Endodermal cell (in vitro differentiated cells): ENCODE data around the gene C1orf198. TPM values are rescaled to one million over a fixed set of nuclear protein-coding genes. Genes with fewer than 3 reads are reported as not detected.

Experiments used
- DNase-seq: peaks from one replicate; pipeline ENCODE4 v3.0.0-alpha.2; 2017
- H3K27ac ChIP-seq: 2 replicates; pipeline ENCODE4 v1.5.1; 2013; ENCODE audit warnings: mild to moderate bottlenecking, low read depth, low read length, moderate library complexity
- H3K27me3 ChIP-seq: 2 replicates; pipeline ENCODE4 v1.6.1; 2013; ENCODE audit warnings: mild to moderate bottlenecking, low read length, moderate library complexity; ENCODE audit not compliant: insufficient read depth, control insufficient read depth, poor library complexity, severe bottlenecking
- H3K36me3 ChIP-seq: 2 replicates; pipeline ENCODE4 v1.7.0; 2013; ENCODE audit warnings: mild to moderate bottlenecking, low read length, moderate library complexity; ENCODE audit not compliant: control insufficient read depth, insufficient read depth
- H3K4me1 ChIP-seq: one replicate; pipeline ENCODE4 v1.7.0; 2013; ENCODE audit warnings: low read length; ENCODE audit not compliant: control insufficient read depth, insufficient read depth
- H3K4me3 ChIP-seq: 2 replicates; pipeline ENCODE4 v1.5.1; 2013; ENCODE audit warnings: mild to moderate bottlenecking, low read length, moderate library complexity
- H3K9ac ChIP-seq: 2 replicates; pipeline ENCODE4 v1.6.1; 2013; ENCODE audit warnings: mild to moderate bottlenecking, low read length, moderate library complexity; ENCODE audit not compliant: poor library complexity, severe bottlenecking; ENCODE audit errors: extremely low read depth
- H3K9me3 ChIP-seq: 2 replicates; pipeline ENCODE4 v1.6.1; 2013; ENCODE audit warnings: mild to moderate bottlenecking, low read length, moderate library complexity; ENCODE audit not compliant: control insufficient read depth
- H3K27ac Mint-ChIP-seq: 2 replicates; pipeline ENCODE4 v1.8.0; 2020; ENCODE audit warnings: mixed read lengths
- H3K27me3 Mint-ChIP-seq: 2 replicates; pipeline ENCODE4 v1.8.0; 2021; ENCODE audit warnings: mild to moderate bottlenecking, mixed read lengths; ENCODE audit not compliant: insufficient read depth
- H3K36me3 Mint-ChIP-seq: 2 replicates; pipeline ENCODE4 v1.8.0; 2020; ENCODE audit warnings: low read depth, mixed read lengths
- H3K4me1 Mint-ChIP-seq: 2 replicates; pipeline ENCODE4 v1.8.0; 2020; ENCODE audit warnings: mixed read lengths
- H3K4me3 Mint-ChIP-seq: 2 replicates; pipeline ENCODE4 v1.8.0; 2020; ENCODE audit warnings: mild to moderate bottlenecking, moderate library complexity, mixed read lengths
- H3K9me3 Mint-ChIP-seq: 2 replicates; pipeline ENCODE4 v1.8.0; 2020; ENCODE audit warnings: mild to moderate bottlenecking, mixed read lengths
- CTCF ChIP-seq: fragments of 200-600 bp; sonication (generic); conservative IDR thresholded peaks from 2 replicates; pipeline ENCODE4 v1.5.0; 2021; ENCODE audit warnings: antibody characterized with exemption, mild to moderate bottlenecking
- whole genome bisulfite sequencing, 2 experiments: methylation state at CpG; one replicate each; pipeline versions ENCODE4 v1.1.5 to v1.1.7; 2013; ENCODE audit warnings: missing lambda C conversion rate in 2 of 2, mixed read lengths in 1 of 2; ENCODE audit not compliant: insufficient coverage in 1 of 2, insufficient read length in 1 of 2; 5-methylcytosine and 5-hydroxymethylcytosine counted together
- total RNA-seq, 2 donors: library from RNA; stranded (reverse); fragmentation: NEBNext Ultra II Directional in 1 of 2; extraction: Animal tissue kit (Norgen Biotek cat#: 25700) in 1 of 2; gene quantifications; 2 replicates in 1 of 2; 3 replicates in 1 of 2; pipeline ENCODE4 v1.2.1, GENCODE V29; 2021

C1orf198 gene
- total RNA-seq, 2 donors from 2014 or later = 37.5 to 44.8 TPM

- H3K4me1 Mint-ChIP-seq = peaks cover 9% of the 10 kb centered on the region
- H3K36me3 Mint-ChIP-seq = no peaks in the 10 kb centered on the region
- Histone ChIP-seq H3K36me3 (no peaks in the 10 kb centered on the region), H3K9ac (no peak overlapping the region), H3K9me3 (peaks cover 19% of the 10 kb centered on the region), H3K4me1 (no peaks in the 10 kb centered on the region), H3K27me3 (no peaks in the 10 kb centered on the region), H3K4me3 (no peak overlapping the region), H3K27ac (no peak overlapping the region)
- no peak overlapping the region for H3K27ac Mint-ChIP-seq
- no peak overlapping the region for H3K4me3 Mint-ChIP-seq
- WGBS, 2 experiments = 76 to 93% methylated on average over 2 to 4 of the region's 4 CpGs
- peaks cover 22% of the 10 kb centered on the region for H3K9me3 Mint-ChIP-seq
- no peak for TF ChIP-seq CTCF
- DNase-seq = no peak
- peaks cover 21% of the 10 kb centered on the region for H3K27me3 Mint-ChIP-seq
Measured at GRCh38 chr1:230883967-230884366, 15.6 kb upstream of the C1orf198 start.

GRCh38 chr1:230879778-230880177 lies 11.5 kb upstream of the C1orf198 start:
- Histone ChIP-seq H3K27ac (no peak overlapping the region), H3K4me1 (peaks cover 3% of the 10 kb centered on the region), H3K36me3 (no peaks in the 10 kb centered on the region), H3K9me3 (peaks cover 12% of the 10 kb centered on the region), H3K27me3 (no peaks in the 10 kb centered on the region), H3K9ac (no peak overlapping the region), H3K4me3 (no peak overlapping the region)
- H3K4me1 Mint-ChIP-seq = peaks cover 17% of the 10 kb centered on the region
- no peak for TF ChIP-seq CTCF
- H3K27ac Mint-ChIP-seq = no peak overlapping the region
- peaks cover 12% of the 10 kb centered on the region for H3K9me3 Mint-ChIP-seq
- no peaks in the 10 kb centered on the region for H3K36me3 Mint-ChIP-seq
- WGBS, 2 experiments = 78% methylated on average over 6 of the region's 8 CpGs; no CpG with 5 or more reads in 1 of the 2 experiments
- H3K27me3 Mint-ChIP-seq = peaks cover 13% of the 10 kb centered on the region
- DNase-seq = no peak
- no peak overlapping the region for H3K4me3 Mint-ChIP-seq

- H3K4me1 Mint-ChIP-seq = peaks cover 17% of the 10 kb centered on the region
- no peak for DNase-seq
- WGBS, 2 experiments = 82 to 90% methylated on average over 3 to 5 of the region's 5 CpGs
- Histone ChIP-seq H3K27ac (no peak overlapping the region), H3K9ac (no peak overlapping the region), H3K9me3 (peaks cover under 1% of the 10 kb centered on the region), H3K4me1 (peaks cover 3% of the 10 kb centered on the region), H3K36me3 (no peaks in the 10 kb centered on the region), H3K4me3 (no peak overlapping the region), H3K27me3 (no peaks in the 10 kb centered on the region)
- H3K36me3 Mint-ChIP-seq = no peaks in the 10 kb centered on the region
- H3K4me3 Mint-ChIP-seq = no peak overlapping the region
- TF ChIP-seq CTCF = no peak
- peaks cover 1% of the 10 kb centered on the region for H3K9me3 Mint-ChIP-seq
- peaks cover 6% of the 10 kb centered on the region for H3K27me3 Mint-ChIP-seq
- no peak overlapping the region for H3K27ac Mint-ChIP-seq
Measured at GRCh38 chr1:230878591-230878990, 10.3 kb upstream of the C1orf198 start.
